NCI-H1930 (cell line): Measurements from ENCODE around the gene CMIP.
"Not testable (repeated sequence)": the region's sequence is repeated elsewhere in the genome, so short reads cannot be mapped to it uniquely, and the experiment has no call there.

Source experiments
- DNase-seq, 2 experiments: peaks; one replicate each; lab custom pipeline; 2025; lab: John Stamatoyannopoulos, UW

Gene CMIP

DNA sequence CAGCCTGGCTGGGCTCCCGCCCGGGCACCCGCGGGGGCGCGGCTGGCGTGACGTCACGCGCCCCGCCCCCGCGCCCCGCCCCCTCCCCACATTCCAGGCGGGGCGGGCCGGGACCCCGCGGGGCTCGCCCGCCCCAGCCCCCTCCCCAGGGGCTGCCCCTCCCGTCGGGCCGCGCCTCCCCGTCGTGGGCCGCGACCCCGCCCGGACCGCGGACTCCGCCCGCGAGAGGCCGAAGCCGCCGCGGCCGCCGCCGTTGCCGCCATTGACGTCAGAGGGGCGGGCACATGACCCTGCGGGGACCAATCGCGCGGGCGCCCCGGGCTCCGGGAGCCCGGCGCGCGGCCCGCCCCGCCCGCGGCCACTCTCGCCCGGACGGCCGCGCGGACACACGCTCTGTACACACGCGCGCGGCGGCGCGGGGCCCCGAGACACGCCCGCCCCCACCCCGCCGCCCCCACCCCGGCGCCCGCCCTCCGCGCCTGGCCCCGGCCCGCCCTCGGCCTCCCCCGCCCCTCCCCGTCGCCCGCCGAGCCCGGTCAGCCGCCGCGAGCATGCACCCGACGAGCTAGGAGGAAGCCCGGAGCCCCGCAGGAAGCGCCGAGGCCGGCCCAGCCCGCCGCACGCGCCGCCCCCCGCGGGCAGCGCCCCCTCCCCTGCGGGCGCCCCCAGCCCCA, at the start of gene CMIP:
TSS of gene CMIP (plus strand) at position 361 of the 674 bp plus-strand sequence.
- DNase-seq = peak; percentile 18 to 50

DNA sequence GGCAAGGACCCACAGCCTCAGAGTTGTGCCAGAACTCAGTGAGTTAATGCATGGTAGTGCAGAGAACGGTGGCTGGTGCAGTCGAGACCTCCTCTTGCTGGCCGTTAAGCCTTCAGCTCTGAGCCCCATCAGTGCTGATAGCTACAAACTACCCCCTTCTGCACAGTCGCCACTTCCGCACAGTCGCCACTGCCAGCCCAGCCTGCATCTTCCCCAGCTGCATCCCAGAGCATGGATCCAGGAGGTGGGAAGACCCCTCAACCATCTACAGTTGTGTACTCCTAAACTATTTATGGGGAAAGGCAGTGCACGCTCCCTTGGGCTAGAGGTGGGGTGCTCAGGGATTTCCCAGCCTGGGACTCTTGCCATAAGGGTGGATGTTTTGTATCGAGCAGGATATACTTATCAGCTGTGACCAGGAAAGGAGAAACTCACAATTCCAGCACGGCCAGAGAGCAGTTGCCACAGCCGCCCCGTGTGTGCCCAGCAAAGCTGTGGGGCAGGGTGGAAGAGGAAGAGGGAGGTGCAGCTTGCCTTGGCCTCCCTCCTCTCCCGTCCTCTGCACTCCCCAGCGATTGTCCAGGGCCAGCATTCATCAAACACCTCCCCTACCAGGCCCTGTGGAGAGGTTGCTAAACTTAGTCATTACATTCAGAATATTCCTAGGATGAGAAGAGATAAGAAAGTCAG, 49.5 kb upstream of the CMIP start:
- DNase-seq = no peak

DNA sequence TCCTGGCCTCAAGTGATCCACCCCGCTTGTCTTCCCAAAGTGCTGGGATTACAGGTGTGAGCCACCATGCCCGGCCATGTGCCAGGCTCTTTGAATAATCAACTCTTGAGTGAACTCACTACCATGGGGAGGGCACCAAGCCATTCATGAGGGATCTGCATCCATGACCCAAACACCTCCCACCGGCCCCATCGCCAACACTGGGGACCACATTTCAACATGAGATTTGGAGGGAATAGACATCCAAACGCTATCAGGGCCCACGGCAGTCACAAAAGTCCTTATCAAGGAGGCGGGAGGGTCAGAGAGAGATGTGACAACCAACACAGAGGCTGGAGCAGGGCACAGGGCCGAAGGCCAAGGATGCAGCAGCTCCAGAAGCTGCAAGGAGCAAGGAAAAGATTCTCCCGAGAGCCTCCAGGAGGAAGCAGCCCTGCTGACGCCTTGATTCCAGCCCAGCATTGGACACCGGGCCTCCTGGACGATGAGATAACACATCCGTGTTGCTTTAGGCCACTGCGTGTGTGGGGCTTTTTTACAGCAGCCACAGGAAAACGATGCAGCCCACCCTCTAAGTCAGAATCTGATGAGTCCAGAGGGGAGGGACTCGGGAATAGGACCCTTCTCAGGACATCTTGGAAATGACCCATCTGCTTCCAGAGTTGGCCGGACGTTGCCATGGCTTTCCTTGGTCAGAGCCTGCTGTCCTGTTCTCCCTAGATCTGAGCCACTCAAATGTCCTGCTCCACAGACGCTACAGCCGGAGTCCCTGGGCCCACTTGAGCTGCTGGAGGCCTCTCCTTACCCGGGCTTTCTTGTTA, 47.3 kb upstream of the CMIP start:
- no peak for DNase-seq

DNA sequence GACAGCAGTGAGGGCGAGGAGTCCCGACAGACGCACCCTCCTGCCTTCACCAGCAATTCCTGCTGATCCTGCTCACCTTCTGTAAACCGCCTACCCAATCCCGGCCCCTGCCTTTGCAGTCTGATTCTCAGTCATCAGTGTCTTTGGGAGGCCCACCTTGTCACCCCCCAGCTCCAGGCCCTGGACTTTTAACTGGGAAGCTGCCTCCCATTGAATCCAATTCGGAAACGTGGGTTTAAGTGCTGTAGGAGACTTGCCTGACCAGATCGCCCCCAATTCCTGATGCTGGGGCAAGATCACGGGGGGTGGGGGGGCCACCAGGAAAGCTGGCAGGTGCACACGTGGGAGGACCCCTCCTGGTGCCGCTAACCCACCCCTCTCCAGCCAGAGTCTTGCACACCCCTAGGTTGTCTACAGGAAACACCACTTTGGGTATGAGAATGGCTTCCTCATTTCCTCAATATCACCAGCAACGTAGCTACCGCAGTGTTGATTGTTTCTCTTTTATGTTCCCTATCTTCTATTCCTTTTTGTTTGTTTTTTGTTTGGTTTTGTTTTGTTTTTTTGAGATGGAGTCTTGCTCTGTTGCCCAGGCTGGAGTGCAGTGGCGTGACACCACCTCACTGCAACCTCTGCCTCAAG, 46.6 kb upstream of the CMIP start:
- no peak for DNase-seq

DNA sequence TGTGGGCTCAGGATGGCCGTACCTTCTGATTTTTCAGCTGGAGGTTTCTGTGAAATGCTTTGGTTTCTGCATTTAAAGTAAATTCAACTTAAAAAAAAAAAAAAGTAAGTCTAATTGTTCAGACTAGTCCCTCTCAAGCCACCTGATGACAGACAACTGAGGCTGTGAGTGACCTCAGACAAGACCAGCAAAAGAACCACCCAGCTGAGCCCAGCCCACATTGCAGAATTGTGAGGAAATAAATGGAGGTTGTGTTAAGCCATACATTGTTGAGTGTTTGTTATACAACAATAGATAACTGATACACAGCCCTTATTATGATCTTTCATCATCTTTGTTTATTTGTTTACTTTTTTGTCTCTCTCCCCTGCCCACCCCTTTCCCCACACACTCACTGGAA, 44.7 kb upstream of the CMIP start:
- no peak for DNase-seq

DNA sequence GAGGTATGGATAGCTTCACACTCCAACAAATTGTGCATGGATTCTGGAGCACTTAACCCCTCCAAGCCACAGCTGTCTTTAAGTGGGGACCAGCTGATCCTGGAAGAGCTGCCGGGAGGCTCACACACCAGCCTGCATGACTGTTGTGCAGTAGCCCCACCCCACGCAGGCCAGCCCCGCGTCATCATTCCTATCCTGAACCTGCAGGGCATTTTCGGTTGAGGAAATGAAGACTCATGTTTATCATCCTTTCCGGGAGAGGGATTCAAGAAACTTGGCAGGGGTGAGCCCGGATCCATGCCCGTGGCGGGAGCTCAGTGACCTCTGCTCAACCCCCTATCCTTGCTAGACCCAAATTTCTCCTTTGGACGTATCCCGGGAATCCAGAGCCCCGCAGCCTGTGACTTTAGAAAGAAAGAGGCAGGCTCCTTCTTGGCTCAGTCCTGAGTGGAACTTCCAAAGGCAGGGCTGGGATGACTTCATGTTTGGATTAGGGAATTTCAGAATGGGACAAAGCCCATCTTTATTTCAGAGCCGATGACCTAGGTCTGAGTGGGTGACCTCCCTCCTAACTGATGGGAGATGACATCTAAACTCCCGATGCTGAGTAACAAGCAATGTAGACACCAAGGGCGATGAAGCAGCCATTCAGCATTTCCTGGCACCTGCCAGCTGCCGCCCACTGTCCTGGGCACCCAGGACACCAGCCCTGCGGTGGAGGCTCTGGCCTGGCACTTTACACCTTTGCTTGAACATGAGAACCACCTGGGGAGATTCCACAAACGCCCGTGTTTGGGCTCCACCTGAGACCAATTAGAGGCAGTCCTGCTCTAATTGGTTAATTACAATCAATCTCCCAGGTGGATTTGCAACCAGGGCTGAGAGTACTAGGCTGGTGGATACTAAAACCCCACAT, 43.3 kb upstream of the CMIP start:
- DNase-seq = no peak

DNA sequence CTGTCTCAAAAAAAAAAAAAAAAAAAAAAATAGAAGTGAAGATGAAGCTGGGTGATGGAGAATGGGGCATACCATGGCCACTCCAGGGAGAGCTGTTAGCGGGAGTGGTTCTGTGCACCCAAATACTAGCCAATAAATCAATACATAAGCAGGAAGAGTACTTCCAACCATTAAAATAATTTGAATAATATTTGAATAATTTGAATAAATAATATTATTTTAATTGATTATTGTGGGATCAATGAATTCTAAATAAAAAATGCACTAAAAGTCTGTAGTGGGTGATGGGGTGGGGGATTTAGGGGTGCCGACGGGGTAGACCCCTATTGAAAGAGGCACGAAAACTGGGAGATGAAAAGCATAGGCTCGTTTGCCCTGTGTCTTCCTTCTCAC, 41.4 kb upstream of the CMIP start:
- no peak for DNase-seq

DNA sequence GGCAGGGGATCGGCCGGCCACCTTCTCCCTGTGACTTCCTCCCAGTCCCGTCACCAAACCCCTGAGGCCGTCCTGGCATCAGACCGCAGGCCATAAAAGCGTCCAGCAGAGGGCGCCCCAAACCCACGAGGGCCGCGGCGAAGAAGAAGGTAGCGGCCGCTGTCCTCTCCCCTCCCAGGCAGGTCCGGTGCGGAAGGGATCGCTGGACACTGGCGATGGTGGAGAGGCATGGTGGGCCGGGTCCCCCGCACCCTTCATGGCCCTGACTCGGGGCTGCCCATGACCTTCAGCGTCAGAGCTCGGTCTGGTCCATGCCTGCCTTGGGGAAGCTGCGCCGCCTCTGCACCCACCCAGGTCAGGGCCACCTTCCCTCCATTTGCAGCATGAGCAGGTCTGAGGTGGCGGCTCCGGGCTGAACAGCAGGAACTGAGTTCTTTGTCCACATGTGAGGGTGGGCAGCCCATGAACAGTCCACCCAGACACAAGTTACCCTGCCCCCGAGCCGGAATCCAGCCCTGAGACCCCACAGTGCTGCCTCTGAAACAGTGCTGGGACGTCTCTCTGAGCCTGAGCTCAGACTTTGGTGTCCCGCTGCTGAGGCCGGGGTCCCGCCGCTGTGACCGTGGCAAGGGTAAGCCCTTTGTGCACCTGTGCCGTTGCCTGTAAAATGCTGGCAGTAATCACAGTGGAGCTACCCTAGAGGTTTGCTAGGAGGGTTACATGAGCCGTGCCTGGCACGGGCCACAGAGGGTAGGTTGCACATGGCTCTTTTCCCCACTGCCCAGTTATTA, 40.8 kb upstream of the CMIP start:
- peak; percentile 19 to 56 for DNase-seq

DNA sequence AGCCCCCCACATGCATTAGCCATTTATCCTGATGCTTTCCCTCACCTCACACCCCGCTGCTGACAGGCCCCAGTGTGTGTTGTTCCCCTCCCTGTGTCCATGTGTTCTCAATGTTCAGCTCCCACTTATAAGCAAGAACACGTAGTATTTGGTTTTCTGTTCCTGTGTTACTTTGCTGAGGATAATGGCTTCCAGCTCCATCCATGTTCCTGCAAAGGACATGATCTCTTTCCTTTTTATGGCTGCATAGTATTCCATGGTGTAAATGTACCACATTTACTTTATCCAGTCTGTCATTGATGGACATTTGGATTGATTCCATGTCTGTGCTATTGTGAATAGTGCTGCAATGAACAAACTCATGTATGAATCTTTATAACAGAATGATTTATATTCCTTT, 39.6 kb upstream of the CMIP start:
- not testable (repeated sequence) for DNase-seq

DNA sequence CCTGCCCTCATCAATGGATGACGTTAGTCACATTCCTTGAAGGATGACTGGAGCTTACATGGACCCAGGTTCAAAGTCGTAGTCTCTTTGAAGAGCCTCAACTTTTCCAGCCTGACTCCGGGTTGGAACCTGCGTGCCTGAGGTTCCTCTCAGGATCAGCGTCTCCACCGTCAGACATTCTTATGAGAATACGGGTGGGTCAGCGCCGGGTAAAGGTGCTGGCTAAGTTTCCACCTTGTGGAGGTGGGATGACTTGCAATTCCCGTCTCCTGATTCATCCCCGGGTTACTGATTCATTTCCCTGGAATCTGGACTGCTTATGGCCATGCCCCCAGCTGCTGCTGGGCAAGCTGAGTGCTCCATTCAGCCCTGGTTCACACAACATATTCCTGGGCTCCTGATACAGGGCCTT, 38.9 kb upstream of the CMIP start:
- no peak for DNase-seq

DNA sequence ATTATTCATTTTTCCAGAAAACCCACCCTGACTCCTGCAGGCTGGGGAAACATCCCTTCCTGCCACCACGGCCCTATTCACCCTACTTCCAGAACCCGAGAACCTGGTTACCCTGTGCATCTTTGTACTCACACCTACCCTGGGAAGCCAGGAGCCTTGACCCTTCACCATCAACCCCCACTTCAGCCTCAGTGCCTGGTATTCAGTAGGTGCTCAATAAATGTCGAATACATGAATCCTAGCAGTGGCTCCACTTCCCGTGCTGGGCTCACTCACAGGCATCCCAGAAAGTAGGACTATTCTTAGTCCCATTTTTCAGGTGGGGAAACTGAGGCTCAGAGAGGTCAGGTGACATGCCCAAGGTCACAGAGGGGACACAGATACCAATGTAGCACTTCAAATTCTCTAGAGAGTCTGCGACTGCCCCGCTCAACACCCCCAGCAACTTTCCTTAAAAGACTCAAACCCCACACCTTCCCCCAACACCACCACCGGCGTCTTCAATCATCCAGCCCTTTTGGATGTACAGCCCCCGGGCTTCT, 36.1 kb upstream of the CMIP start:
- no peak for DNase-seq

DNA sequence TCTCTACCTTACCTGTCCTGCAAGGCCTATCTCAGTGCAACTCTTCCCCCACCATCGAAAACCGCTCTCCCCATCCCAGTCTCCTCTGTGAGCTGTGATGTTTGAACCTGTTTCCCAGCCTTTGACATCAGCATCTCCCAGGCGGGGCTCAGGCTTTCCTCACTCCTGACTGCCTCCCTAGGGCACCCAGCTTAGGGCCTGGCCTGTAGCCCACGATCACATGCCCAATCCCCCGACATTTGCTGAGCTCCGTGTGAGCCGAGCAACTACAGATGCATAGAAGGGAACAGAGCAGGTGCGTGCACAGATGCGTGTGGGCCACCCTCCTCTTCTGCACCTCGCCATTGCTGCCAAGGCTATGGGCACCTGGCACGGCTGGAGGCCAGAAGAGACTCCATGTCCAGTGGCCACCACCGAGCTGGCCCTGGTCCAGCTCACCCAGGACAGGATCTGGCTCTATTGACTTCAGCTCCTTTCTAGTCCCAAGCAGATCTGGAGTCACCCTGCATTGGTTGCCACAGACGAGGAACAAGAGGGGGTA, 35.5 kb upstream of the CMIP start:
- no peak for DNase-seq

DNA sequence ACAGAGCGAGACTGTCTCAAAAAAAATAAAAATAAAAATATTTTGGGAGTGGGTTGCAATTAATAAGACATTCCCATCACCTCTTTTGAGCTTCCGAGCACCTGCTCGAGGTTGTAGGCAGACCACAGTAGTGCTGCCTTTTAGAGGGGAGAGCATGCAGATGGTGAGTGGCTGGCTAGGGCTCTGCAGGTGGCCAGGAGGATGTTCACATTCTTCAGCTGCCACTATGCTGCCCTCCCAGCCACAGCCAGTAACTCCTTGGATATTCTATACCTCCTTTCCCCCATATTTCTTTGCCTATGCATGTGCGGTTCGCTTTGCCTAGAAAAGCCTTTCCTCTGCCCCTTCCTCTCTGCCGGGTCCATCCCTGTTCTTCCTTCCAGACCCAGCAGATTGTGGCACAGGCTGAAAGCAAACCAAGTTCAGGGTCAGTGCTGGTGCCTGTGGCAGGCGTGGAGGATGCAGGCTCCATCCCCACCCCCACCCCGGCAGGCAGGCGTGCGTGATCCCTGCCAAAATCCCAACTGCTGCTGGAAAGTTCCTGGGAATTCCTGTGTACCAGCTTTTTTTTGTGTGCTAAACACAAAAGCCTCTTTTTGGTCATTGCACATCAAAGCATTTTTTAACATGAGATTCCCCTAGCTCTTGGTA, 33.8 kb upstream of the CMIP start:
- no peak for DNase-seq

DNA sequence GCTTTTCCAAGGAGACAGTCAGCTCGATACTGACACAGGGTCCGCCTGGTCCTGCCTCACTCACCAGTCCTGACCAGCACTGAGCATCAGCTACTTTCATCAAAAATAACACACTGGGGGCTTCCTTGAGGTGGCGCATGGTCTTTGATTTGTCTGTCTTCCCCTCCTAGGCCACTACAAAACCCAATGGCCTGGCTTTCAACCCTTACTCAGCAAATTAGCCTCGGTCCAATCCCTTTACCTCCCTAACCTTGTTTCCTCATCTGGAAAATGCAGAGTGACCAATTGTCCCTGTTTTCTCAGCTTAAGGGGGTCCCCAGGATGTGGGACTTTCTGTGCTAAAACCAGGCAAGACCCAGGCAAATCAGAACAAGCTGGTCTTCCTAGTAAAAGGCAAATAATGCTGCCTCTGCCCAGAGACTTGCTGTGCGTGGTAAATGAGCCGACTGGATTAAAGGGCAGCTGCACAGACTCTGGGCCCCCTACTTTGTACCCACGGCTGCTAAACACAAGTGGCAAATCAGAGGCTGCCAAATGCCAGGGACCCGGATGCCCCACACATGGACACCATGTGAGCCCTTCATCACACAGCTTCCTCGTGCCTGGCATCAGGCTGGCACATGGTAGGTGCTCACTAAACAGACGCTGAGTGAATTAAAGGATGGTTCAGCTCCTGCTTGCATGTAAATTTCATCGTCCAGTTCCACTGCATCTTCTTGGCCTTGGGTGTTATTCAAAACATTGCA, 31.2 kb upstream of the CMIP start:
- no peak for DNase-seq

DNA sequence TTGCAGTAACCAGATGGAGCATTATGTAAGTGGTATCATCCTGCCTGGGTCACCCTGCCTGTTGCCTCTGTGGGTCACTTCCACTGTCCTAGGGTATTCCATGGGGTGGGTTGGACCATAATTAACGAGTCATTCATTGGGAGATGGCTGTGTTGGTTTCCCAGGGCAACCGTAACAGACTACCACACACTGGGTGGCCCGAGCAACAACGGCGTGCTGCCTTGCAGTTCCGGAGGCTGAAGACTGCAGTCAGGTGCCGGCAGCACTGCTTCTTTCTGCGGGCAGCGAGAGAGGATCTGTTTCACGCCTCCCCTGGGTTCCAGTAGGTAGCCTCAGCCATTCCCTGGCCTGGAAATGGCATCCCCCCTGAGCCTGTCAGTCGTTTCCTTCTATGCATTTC, 28.9 kb upstream of the CMIP start:
- no peak for DNase-seq

DNA sequence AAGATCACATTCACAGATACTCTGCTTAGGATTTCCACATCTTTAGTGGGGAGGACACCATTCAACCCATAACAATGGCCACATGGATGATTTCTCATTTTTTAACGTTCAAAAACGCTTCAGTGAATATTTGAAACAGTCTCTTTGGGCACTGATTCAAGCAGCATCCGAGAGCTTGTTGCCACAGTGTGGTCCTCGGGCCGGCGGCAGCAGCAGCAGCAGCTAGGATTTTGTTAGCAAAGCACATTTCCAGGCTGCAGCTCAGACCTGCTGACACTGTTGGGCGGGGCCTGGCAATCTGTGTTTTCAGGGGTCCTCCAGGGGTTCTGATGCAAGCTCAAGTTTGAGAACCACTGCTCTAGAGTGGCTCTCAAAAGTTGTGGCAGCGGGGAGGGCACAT, 27.9 kb upstream of the CMIP start:
- DNase-seq = no peak

DNA sequence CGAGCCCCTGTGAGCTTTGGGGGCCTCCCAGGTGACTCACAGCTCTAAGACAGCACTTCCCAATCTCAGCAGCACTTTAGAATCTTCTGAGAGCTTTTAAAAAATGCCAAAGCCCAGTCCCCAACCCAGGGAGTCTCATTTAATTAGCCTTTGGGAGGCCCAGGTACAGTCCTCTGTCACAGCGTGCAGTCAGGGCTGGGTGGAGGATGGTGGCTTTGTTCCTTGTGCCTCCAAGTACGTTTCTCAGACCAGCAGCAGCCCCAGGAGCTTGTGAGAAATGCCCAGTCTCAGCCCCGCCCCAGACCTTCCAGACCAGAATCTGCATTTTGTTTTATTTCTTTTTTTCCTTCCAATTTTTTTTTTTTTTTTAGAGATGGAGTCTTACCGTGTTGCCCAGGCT, 27.4 kb upstream of the CMIP start:
- DNase-seq = no peak

DNA sequence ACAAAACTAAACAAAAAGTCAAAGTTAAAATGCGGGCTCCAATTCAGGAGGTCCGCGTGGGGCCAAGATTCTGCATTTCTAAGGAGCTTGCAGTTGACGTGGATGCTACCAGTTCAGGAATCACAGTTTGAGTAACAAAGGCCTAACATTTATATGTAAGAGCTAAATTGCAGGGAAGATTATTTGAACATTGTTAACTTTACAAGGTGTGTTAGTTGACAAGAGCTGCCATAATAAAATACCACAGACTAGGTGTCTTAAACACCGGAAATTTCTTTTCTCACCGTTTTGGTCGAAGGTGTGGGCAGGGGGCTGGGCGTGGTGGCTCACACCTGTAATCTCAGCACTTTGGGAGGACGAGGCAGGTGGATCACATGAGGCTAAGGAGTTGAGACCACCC, 24.8 kb upstream of the CMIP start:
- no peak for DNase-seq

DNA sequence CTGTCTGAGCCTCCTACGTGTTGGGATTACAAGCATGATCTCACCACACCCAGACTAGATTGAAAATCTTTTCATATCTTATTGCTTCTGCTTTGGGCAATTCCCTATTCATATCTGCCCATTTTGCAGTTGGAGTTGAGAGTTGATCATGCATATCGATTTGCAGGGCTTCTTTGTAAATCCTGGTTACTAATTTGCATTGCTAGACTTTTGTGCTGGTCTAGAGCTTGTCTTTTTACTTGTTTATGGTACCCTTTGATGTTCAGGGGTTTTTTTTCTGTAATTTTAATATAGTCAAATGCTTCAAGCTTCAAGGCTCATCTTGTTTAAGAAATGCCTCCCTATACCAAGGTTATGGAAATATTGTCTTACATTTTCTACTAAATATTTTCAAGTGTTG, 23.5 kb upstream of the CMIP start:
- no peak for DNase-seq
